Hepatocyte (in vitro differentiated cells): Measurements from ENCODE around the gene TLCD1. TPM values are rescaled to one million over a fixed set of nuclear protein-coding genes. Genes with fewer than 3 reads are reported as not detected.

Experiments used
- DNase-seq: peaks from one replicate; pipeline ENCODE4 v3.0.0-alpha.2; 2016; ENCODE audit warnings: low spot score
- H2AFZ ChIP-seq: fragments of 200-600 bp; sonication (generic); 2 replicates; pipeline ENCODE4 v1.6.0; 2016; ENCODE audit warnings: antibody characterized with exemption, mild to moderate bottlenecking
- H3K27ac ChIP-seq: fragments of 200-600 bp; sonication (generic); 2 replicates; pipeline ENCODE4 v1.5.1; 2016; ENCODE audit warnings: mild to moderate bottlenecking
- H3K27me3 ChIP-seq: fragments of 200-600 bp; sonication (generic); 2 replicates; pipeline ENCODE4 v1.6.1; 2016
- H3K36me3 ChIP-seq: fragments of 200-600 bp; sonication (generic); replicated peaks from 2 replicates; pipeline ENCODE4 v1.5.1; 2016; ENCODE audit warnings: low read depth; ENCODE audit not compliant: insufficient read depth
- H3K4me1 ChIP-seq: fragments of 200-600 bp; sonication (generic); 2 replicates; pipeline ENCODE4 v1.5.1; 2016; ENCODE audit warnings: mild to moderate bottlenecking, moderate library complexity; ENCODE audit not compliant: insufficient read depth
- H3K4me2 ChIP-seq: fragments of 200-600 bp; sonication (generic); 2 replicates; pipeline ENCODE4 v1.6.0; 2016
- H3K4me3 ChIP-seq: fragments of 200-600 bp; sonication (generic); 2 replicates; pipeline ENCODE4 v1.5.1; 2016; ENCODE audit warnings: mild to moderate bottlenecking
- H3K79me2 ChIP-seq: fragments of 200-600 bp; sonication (generic); 2 replicates; pipeline ENCODE4 v1.6.0; 2017; ENCODE audit warnings: mild to moderate bottlenecking
- H3K9me2 ChIP-seq: fragments of 200-600 bp; sonication (generic); replicated peaks from 2 replicates; pipeline ENCODE4 v1.6.0; 2017; ENCODE audit warnings: mild to moderate bottlenecking; ENCODE audit not compliant: insufficient read depth
- H3K9me3 ChIP-seq: fragments of 200-600 bp; sonication (generic); 2 replicates; pipeline ENCODE4 v1.5.1; 2016; ENCODE audit warnings: low read depth, mild to moderate bottlenecking
- H4K20me1 ChIP-seq: fragments of 200-600 bp; sonication (generic); 2 replicates; pipeline ENCODE4 v1.6.0; 2016; ENCODE audit warnings: mild to moderate bottlenecking; ENCODE audit not compliant: insufficient read depth, poor library complexity, severe bottlenecking
- EZH2 ChIP-seq: fragments of 200-600 bp; sonication (generic); IDR thresholded peaks from 2 replicates; pipeline ENCODE4 v1.6.1; 2016; ENCODE audit warnings: antibody characterized with exemption, mild to moderate bottlenecking, borderline replicate concordance
- EZH2phosphoT487 ChIP-seq: fragments of 200-600 bp; sonication (generic); IDR thresholded peaks from one replicate; pipeline ENCODE4 v1.6.1; 2018; ENCODE audit warnings: antibody characterized with exemption, mild to moderate bottlenecking, low read depth, moderate library complexity; ENCODE audit not compliant: unreplicated experiment, severe bottlenecking
- WGBS: methylation state at CpG from one replicate; pipeline ENCODE4 v1.1.6; 2016; ENCODE audit warnings: low lambda C conversion rate; ENCODE audit errors: missing lambda C conversion rate; 5-methylcytosine and 5-hydroxymethylcytosine counted together
- polyA plus RNA-seq: library from polyadenylated mRNA; unstranded; fragments of >200 nt; fragmentation: Nextera tagmentation; extraction: Ambion mirVana; gene quantifications from 2 replicates; pipeline ENCODE4 v1.2.1, GENCODE V29; 2016
- total RNA-seq: library from RNA; depleted of rRNA; stranded (reverse); fragments of >200 nt; gene quantifications from 2 replicates; pipeline ENCODE4 v1.2.3, GENCODE V29; 2014
- TF ChIP-seq, protein P1 (sequence below): fragments of 200-600 bp; sonication (generic); IDR thresholded peaks from 2 replicates; pipeline ENCODE4 v1.5.1; 2016; ENCODE audit warnings: antibody characterized with exemption, mild to moderate bottlenecking; ENCODE audit not compliant: poor library complexity

Gene TLCD1
- total and polyA plus RNA-seq, 2 experiments from 2014 or later, result 12.5 to 23.4 TPM

DNA sequence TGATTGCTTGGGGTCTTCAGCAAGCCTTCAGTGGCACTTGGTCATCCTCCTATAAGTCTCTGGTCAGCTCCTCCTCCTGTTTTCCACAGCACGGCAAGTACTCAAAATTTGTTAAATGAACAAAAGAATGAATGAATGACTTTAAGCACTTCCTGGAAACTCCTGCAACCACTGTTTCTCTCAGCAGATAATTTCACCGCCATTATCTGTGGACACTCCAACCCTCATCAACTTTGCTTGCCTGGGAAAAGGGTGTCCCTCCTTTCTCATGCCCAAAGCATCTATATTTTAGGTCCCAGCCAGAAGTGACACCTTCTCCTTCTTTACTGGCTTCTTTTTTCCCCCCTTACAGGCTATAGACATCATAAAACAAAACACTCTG is 18.7 kb downstream of the TLCD1 start:
- WGBS, result 92% methylated on average over 2 of the region's 2 CpGs
- no peak overlapping the region for H3K27ac ChIP-seq
- no peaks in the 10 kb centered on the region for H3K27me3 ChIP-seq
- no peaks in the 10 kb centered on the region for H4K20me1 ChIP-seq
- no peaks in the 10 kb centered on the region for H3K9me3 ChIP-seq
- DNase-seq, result no peak
- H3K4me3 ChIP-seq, result no peak overlapping the region
- TF ChIP-seq EZH2 (no peak), EZH2phosphoT487 (no peak)
- TF ChIP-seq, protein P1, sequence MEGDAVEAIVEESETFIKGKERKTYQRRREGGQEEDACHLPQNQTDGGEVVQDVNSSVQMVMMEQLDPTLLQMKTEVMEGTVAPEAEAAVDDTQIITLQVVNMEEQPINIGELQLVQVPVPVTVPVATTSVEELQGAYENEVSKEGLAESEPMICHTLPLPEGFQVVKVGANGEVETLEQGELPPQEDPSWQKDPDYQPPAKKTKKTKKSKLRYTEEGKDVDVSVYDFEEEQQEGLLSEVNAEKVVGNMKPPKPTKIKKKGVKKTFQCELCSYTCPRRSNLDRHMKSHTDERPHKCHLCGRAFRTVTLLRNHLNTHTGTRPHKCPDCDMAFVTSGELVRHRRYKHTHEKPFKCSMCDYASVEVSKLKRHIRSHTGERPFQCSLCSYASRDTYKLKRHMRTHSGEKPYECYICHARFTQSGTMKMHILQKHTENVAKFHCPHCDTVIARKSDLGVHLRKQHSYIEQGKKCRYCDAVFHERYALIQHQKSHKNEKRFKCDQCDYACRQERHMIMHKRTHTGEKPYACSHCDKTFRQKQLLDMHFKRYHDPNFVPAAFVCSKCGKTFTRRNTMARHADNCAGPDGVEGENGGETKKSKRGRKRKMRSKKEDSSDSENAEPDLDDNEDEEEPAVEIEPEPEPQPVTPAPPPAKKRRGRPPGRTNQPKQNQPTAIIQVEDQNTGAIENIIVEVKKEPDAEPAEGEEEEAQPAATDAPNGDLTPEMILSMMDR, result no peak
- peaks cover 18% of the 10 kb centered on the region for H3K4me1 ChIP-seq
- H3K79me2 ChIP-seq, result peaks cover 11% of the 10 kb centered on the region
- H3K36me3 ChIP-seq, result no peaks in the 10 kb centered on the region
- H3K4me2 ChIP-seq, result no peak overlapping the region
- H3K9me2 ChIP-seq, result no peaks in the 10 kb centered on the region
- H2AFZ ChIP-seq, result no peak overlapping the region

DNA sequence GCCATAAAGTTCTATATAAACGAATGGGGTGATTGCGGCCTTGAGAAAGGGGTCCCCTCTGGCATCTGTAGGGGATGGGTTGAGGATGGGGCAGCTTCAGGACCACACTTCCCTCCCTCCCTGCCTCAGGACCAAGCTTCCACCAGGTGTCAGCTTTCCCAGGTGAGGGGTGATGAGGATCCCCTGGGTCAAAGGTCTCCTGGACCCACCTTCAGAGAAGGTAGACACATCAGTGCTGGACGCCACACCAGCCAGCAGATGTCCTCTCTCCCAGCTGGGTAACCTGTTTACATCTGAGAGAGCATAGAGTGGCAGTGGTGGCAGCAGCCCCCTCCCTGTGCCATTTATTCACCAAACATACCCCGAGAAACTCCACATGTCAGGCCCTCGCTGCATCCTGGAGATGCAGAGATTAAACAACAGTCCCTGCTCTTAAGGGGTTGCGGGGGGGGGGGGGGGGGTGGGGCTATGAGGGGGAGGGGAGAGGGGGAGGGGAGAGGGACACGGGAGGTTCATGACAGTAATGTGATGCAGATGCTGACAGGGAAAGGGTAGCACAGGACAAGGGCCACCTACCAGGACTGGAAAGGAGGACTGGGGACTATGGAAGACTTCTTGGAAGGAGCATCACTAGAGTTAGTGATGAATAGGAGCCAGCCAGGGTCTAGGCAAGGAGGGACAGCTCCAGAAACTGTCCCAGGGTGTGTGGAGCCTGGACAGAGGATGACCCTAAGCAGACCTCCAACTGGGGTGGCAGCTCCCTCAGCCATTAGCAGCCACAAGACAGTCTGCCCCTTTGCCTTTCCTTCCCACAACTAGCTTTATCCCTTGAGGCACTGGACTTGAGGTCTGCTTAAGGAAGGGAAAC is 19.3 kb downstream of the TLCD1 start:
- H4K20me1 ChIP-seq, result no peaks in the 10 kb centered on the region
- H3K4me1 ChIP-seq, result peaks cover 11% of the 10 kb centered on the region
- no peaks in the 10 kb centered on the region for H3K9me3 ChIP-seq
- peaks cover 11% of the 10 kb centered on the region for H3K79me2 ChIP-seq
- H3K4me2 ChIP-seq, result no peak overlapping the region
- H3K36me3 ChIP-seq, result no peaks in the 10 kb centered on the region
- no peaks in the 10 kb centered on the region for H3K9me2 ChIP-seq
- 69% methylated on average over 6 of the region's 7 CpGs for WGBS
- no peak for TF ChIP-seq EZH2
- TF ChIP-seq, protein P1, result no peak
- no peak overlapping the region for H3K4me3 ChIP-seq
- no peak overlapping the region for H2AFZ ChIP-seq
- DNase-seq, result no peak
- H3K27me3 ChIP-seq, result no peaks in the 10 kb centered on the region
- H3K27ac ChIP-seq, result no peak overlapping the region

DNA sequence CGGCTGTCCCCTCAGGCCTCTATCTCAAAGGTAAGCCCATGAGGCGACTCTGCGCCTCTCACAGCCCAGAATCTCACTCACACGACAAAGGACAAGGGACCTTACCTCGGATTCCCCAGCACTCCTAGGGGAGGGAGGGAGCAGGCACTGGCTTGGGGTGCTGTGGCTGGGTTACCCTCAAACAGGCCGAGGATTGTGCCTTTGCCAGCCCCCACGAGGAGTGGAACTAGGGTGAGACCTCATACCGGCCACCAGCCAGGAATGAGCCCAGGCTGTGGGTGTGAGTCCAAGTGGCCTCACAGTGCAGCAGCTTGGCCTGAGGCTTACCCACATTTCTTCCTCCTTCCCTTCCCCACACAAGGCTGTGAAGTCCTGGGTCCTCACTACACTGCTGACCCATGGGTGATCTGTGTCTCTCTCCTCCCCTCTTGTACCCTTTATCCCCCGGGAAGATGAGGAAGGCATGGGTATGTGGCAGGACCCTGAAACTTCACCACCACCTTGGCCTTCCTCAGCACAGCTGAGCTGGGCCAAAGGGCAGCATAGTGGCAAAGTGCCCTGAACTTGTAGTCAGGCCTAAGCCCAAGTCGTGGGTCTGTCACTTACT is 20.2 kb downstream of the TLCD1 start:
- WGBS, result 87% methylated on average over 10 of the region's 10 CpGs
- Histone ChIP-seq H3K9me3 (no peaks in the 10 kb centered on the region), H3K79me2 (peaks cover 11% of the 10 kb centered on the region), H3K4me2 (no peak overlapping the region), H3K4me1 (peaks cover 8% of the 10 kb centered on the region), H3K27me3 (no peaks in the 10 kb centered on the region), H2AFZ (no peak overlapping the region), H3K4me3 (no peak overlapping the region), H3K9me2 (no peaks in the 10 kb centered on the region), H3K36me3 (no peaks in the 10 kb centered on the region), H3K27ac (no peak overlapping the region), H4K20me1 (no peaks in the 10 kb centered on the region)
- TF ChIP-seq, protein P1, result no peak
- TF ChIP-seq EZH2 (no peak), EZH2phosphoT487 (no peak)
- no peak for DNase-seq
